Tibial nerve (tissue), 4 donors: Measurements from ENCODE around the gene HLA-C. TPM values are rescaled to one million over a fixed set of nuclear protein-coding genes. Genes with fewer than 3 reads are reported as not detected.
"Not testable (repeated sequence)": the region's sequence is repeated elsewhere in the genome, so short reads cannot be mapped to it uniquely, and the experiment has no call there.

Experiments
- DNase-seq, 2 donors: peaks; one replicate each; pipeline ENCODE4 v3.0.0-alpha.2; 2019; ENCODE audit warnings: low spot score in 2 of 2
- H3K27ac ChIP-seq, 4 donors: fragments of 200-600 bp; sonication (generic) in 3 of 4; one replicate each; pipeline ENCODE4 v1.5.1; 2017 to 2019; ENCODE audit warnings: mild to moderate bottlenecking in 1 of 4
- H3K27me3 ChIP-seq, 2 donors: fragments of 200-600 bp; sonication (generic) in 1 of 2; one replicate each; pipeline versions ENCODE4 v1.5.1 to v1.6.0; 2017 to 2019
- H3K36me3 ChIP-seq, 3 donors: fragments of 200-600 bp; sonication (generic); one replicate each; pipeline ENCODE4 v1.5.1; 2018 to 2019
- H3K4me1 ChIP-seq, 4 donors: fragments of 200-600 bp; sonication (generic) in 3 of 4; one replicate each; pipeline ENCODE4 v1.5.1; 2017 to 2019
- H3K4me3 ChIP-seq, 4 donors: fragments of 200-600 bp; sonication (generic) in 3 of 4; one replicate each; pipeline ENCODE4 v1.5.1; 2017 to 2019; ENCODE audit warnings: mild to moderate bottlenecking in 1 of 4, moderate library complexity in 1 of 4
- H3K9me3 ChIP-seq, 4 donors: fragments of 200-600 bp; sonication (generic) in 3 of 4; one replicate each; pipeline ENCODE4 v1.5.1; 2017 to 2019
- CTCF ChIP-seq, 5 experiments: fragments of 200-600 bp in 3 of 5; fragments of 450-650 bp in 2 of 5; sonication (generic) in 3 of 5; IDR thresholded peaks; one replicate each; pipeline ENCODE4 v1.5.1; 2016 to 2019; ENCODE audit warnings: antibody characterized with exemption in 5 of 5, mild to moderate bottlenecking in 3 of 5, moderate library complexity in 2 of 5
- EP300 ChIP-seq, 2 donors: sonication (generic); formaldehyde crosslinking; IDR thresholded peaks; one replicate each; pipeline ENCODE4 v1.6.1; 2017; ENCODE audit warnings: antibody characterized with exemption in 2 of 2, mild to moderate bottlenecking in 1 of 2
- POLR2A ChIP-seq, 2 donors: fragments of 450-650 bp; IDR thresholded peaks; one replicate each; pipeline ENCODE4 v1.6.1; 2017; ENCODE audit warnings: antibody characterized with exemption in 2 of 2, mild to moderate bottlenecking in 2 of 2, moderate library complexity in 2 of 2
- WGBS, 2 donors: methylation state at CpG; one replicate each; pipeline ENCODE4 v1.1.5; 2018; 5-methylcytosine and 5-hydroxymethylcytosine counted together
- total RNA-seq, 4 donors: library from RNA; depleted of rRNA; stranded (reverse); fragments of >200 nt; gene quantifications; one replicate each; pipeline ENCODE4 v1.1.0, GENCODE V29; 2016

Gene HLA-C
- total RNA-seq, 4 donors from 2014 or later = 148 to 482 (median 409) TPM

DNA sequence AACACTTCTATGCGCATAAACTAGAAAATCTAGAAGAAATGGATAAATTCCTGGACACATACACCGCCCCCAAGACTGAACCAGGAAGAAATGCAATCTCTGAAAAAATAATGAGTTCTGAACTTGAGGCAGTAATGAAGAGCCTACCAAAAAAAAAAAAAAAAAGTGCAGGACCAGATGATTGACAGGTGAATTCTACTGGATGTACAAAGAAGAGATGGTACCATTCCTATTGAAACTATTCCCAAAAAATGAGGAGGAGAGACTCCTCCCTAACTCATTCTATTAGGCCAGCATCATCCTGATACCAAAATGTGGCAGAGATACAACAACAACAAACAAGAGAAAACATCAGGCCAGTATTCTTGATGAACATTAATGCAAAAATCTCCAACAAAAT, 22.7 kb downstream of the HLA-C start:
- Histone ChIP-seq H3K4me3 (no peak overlapping the region), H3K27me3 (no peaks in the 10 kb centered on the region), H3K4me1 (no peaks in the 10 kb centered on the region), H3K27ac (no peak overlapping the region), H3K9me3 (peaks cover 0 to 18% (median 0%) of the 10 kb centered on the region in 4 donors), H3K36me3 (no peaks in the 10 kb centered on the region)
- TF ChIP-seq POLR2A (IDR thresholded peaks at IDR 0.05) (no peak), EP300 (IDR thresholded peaks at IDR 0.05) (no peak), CTCF (IDR thresholded peaks at IDR 0.05) (no peak)
- DNase-seq = no peak
- WGBS, 2 donors = 91 to 92% methylated on average over 2 of the region's 2 CpGs

DNA sequence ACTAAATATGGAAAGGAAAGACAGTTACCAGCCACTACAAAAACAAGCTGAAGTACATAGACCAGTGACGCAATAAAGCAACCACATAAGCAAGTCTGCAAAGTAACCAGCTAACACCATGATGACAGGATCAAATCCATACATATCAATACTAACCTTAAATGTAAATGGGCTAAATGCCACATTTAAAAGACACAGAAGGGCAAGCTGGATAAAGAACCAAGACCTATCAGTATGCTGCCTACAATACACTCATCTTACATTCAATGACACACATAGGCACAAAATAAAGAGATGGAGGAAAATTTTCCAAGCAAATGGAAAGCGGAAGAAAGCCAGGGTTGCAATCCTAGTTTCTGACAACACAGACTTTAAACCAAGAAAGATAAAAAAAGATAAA, 24.1 kb downstream of the HLA-C start:
- 75 to 96% methylated on average over 2 of the region's 2 CpGs for WGBS, 2 donors
- TF ChIP-seq EP300 (IDR thresholded peaks at IDR 0.05) (no peak), CTCF (IDR thresholded peaks at IDR 0.05) (no peak), POLR2A (IDR thresholded peaks at IDR 0.05) (no peak)
- Histone ChIP-seq H3K9me3 (peaks cover 0 to 18% (median 0%) of the 10 kb centered on the region in 4 donors), H3K4me1 (no peaks in the 10 kb centered on the region), H3K4me3 (no peak overlapping the region), H3K27me3 (no peaks in the 10 kb centered on the region), H3K27ac (no peak overlapping the region), H3K36me3 (no peaks in the 10 kb centered on the region)
- DNase-seq = no peak

GRCh38 chr6:31246051-31246521, 25.8 kb downstream of the HLA-C start:
- DNase-seq = no peak
- WGBS, 2 donors = 71 to 73% methylated on average over 2 of the region's 2 CpGs
- Histone ChIP-seq H3K27ac (no peak overlapping the region), H3K9me3 (peaks cover 0 to 18% (median 0%) of the 10 kb centered on the region in 4 donors), H3K4me1 (no peaks in the 10 kb centered on the region), H3K36me3 (no peaks in the 10 kb centered on the region), H3K27me3 (no peaks in the 10 kb centered on the region), H3K4me3 (no peak overlapping the region)
- no peak for TF ChIP-seq EP300 (IDR thresholded peaks at IDR 0.05)

DNA sequence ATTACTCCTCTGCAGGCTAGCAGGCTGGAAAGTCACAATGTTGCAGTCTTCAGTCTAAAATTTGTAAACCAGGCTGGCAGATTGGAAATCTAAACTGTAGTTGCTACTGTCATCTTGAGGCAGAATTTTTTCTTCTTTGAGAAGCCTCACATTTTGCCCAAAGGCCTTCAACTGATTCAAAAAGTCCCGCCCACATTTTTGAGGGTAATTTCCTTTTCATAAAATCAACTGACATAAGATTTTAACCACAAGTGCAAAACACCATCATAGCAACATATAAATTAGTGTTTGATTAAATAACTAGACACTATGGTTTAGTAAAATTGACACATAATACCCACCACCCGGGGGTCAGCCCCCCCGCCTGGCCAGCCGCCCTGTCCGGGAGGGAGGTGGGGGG, 28.4 kb downstream of the HLA-C start:
- H3K4me1 ChIP-seq = no peaks in the 10 kb centered on the region
- H3K27me3 ChIP-seq = no peaks in the 10 kb centered on the region
- TF ChIP-seq CTCF (IDR thresholded peaks at IDR 0.05) (no peak), POLR2A (IDR thresholded peaks at IDR 0.05) (no peak), EP300 (IDR thresholded peaks at IDR 0.05) (no peak)
- H3K4me3 ChIP-seq = no peak overlapping the region
- no peak overlapping the region for H3K27ac ChIP-seq
- 82 to 88% methylated on average over 1 of the region's 5 CpGs for WGBS, 2 donors
- no peak for DNase-seq
- no peaks in the 10 kb centered on the region for H3K36me3 ChIP-seq
- H3K9me3 ChIP-seq = peaks cover 0 to 18% (median 0%) of the 10 kb centered on the region in 4 donors

DNA sequence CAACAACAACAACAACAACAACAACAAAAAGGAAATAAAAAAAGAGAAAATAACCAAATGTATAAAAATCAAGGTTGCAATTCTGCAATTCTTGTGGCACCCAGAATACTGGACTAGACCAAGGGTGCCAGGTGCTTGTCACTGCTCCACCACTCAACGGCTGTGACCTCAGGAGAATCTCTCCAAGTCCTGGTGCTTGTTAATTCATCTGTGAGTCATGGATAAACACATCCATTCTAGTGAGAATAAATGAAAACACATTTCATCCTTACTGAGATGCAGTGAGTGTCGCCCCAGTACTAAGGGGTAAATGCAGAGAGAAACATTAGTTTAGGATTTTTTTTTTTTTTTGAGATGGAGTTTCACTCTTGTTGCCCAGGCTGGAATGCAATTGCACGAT, 32.0 kb downstream of the HLA-C start:
- no peaks in the 10 kb centered on the region for H3K27me3 ChIP-seq
- no peaks in the 10 kb centered on the region for H3K36me3 ChIP-seq
- H3K4me1 ChIP-seq = no peaks in the 10 kb centered on the region
- TF ChIP-seq EP300 (IDR thresholded peaks at IDR 0.05) (no peak), POLR2A (IDR thresholded peaks at IDR 0.05) (no peak), CTCF (IDR thresholded peaks at IDR 0.05) (no peak)
- no peaks in the 10 kb centered on the region for H3K9me3 ChIP-seq
- no peak overlapping the region for H3K4me3 ChIP-seq
- H3K27ac ChIP-seq = no peak overlapping the region
- DNase-seq = no peak
- WGBS, 2 donors = 26 to 57% methylated on average over 3 of the region's 3 CpGs

DNA sequence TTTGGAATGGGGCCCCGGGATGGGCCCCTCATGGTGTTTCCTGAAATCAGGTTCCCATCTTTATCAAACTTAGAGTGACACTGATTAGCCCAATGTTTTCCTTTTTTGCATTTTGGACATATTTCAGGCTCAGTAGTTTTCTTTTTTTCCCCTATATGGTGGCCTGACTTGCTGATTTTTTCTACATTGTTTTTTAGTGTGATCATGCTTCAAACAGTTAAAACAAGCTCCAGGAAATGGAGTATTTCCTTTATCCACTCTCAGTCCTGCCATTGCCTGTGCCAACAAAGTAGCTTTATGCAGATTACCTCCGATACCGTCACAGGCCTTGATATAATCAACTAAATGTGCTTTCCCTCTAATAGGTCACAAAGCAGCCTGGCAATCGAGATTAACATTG, 37.8 kb downstream of the HLA-C start:
- not testable (repeated sequence) for H3K9me3 ChIP-seq, H3K4me3 ChIP-seq, DNase-seq, H3K4me1 ChIP-seq, H3K27ac ChIP-seq, H3K36me3 ChIP-seq, H3K27me3 ChIP-seq
- 43 to 45% methylated on average over 4 of the region's 4 CpGs for WGBS, 2 donors
